RCC 7860 (cell line): ENCODE measurements around the gene LRRN4CL.
A peak's percentile ranks its signal among the peaks of the same experiment; 100 is the strongest.

Source experiments
- DNase-seq: peaks from one replicate; pipeline ENCODE4 v3.0.0-alpha.2; 2015; ENCODE audit warnings: low spot score
- FAIRE-seq: peaks from 2 replicates; lab custom pipeline; 2012; peaks lifted over from hg19 to GRCh38; lab: Jason Lieb, UNC

Gene LRRN4CL

DNA sequence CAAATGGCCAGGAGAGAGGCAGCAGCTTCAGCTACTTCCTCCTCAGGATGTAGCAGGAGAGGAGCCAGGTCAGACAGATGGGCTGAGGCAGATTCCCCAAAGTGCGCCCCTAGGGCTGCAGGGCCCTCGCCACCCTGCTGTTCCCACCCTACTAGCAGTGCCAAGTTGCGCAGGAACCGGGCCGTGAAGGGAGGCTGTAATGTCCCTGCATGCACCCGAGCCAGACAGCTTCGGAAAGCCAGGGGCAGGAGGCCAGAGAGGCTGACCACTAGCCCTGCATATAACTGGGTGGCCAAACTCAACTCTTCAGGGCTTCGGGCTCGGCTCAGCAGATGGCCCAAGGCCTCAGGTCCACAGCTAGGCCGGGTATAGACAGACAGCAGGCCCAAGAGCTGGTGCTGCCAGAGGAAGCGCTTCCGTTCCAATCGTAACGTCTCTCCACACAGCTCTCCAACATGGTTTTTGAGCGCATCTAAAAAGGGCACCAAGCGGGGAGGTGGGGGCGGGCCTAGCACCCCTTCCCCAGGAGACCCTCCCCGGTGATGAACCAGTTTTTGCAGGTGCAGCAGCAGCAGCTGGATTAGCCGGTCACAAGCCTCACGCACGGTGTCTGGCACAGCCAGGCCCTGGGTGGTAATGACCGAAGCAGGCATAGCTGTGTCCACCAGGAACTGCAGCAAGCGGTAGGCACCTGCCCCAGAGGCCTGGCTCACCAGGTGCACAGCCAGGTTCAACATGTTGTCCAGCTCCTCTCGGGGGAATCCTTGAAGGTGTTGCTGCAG, 41.0 kb downstream of the LRRN4CL start:
- no peak for FAIRE-seq
- DNase-seq: no peak

GRCh38 chr11:62647609-62648005, 41.7 kb downstream of the LRRN4CL start:
- DNase-seq (no peak), FAIRE-seq (no peak)

DNA sequence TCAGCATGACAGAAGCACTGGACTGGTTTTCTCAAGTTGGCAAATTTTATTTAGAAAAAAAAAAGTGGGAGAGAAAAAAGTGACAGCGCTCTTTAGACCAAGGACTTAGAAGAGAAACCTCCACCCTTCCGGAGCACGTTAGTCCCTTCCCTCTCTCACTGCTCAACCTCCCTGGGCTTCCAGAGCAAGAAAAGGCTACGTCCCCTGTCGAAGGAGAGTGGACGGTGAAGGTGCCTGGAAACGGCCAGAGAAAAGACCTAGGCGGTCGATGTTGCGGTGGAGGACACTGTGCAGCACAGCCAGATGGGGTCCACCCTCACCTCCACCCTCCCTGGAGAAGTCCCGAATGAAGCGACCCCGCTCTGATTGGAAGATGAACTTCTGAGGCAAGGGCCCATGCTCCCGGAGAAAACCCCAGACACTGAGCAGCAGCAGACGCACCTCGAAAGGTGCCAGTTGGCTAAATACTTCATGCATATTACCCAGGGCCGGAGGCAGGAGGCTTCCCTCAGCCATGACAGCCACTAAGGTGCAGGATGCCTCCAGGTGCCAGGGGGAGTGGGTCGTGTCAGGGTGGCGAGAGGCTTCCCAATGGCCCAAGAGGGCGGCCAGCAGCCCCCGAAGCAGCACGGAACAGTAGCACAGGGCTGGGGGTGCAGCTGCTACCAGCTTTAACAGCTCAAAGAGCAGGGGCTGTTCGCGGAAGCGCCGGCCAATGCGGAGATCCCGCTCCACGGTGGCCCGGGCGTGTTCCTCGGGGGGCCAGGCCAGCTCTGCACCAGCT, 42.3 kb downstream of the LRRN4CL start:
- no peak for FAIRE-seq
- DNase-seq: no peak

DNA sequence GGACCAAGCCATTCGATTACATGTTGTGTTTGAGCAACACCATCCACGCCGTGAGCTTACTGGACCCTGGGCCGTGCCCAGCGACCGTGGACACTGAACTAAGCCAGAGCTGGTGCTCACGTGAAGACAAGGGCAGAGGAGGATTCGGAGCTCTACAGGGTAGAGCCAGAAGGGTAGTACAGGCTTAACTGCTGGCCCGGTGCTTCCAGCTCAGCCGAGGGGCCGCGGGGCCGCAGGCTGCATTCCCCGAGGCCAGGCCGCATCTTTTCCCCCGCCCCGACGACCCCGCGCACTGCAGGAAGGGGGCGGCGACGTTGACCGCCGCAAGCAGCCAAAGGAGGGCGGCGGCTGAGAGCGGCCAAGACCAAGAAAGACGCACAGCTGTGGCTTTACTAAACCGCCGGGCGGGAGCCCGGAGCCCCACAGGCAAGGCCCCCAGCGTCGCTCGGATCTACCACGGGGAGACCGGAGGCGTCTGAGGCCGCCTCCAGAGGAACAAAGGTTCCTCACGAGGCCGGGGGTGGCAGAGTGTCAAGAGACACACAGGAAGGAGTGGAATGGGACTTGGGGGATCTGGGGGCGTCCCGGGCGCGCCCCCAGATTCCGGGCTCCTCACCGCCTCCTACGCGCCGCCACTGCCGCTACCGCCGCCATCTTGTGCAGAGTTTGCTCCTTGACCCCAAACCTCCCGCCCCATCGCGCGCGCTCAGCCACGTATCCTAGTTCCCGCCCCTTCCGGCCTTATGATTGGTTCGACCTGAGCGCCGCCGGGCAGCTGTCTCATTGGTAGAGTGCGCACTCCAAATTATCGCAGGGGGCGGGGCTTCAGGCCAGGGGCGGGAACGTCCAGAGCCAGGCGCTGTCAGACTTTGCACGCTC, 43.1 kb downstream of the LRRN4CL start, which contains the start of gene GANAB:
GANAB (minus strand) TSS at position 668 of the 879 bp plus-strand sequence; CDS start at position 654, 14 bp downstream.
- DNase-seq (peak; percentile 89), FAIRE-seq (peak; percentile 75)

DNA sequence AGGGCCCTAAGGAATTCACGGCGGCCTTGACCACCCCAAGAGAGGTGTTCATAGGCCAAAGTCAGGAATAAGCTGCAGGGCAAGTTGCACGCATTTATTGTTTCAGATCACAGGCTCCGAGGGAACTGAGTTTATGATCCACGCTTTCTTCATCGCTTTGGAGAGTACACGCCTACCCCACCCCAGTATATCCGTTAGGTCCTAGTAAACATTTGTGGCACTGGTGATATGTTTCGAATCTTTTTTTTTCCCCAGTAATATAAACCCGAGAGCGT, 43.7 kb downstream of the LRRN4CL start:
- no peak for DNase-seq

GRCh38 chr11:62644220-62644619, 45.1 kb downstream of the LRRN4CL start:
- DNase-seq: no peak
- FAIRE-seq: no peak

More for the DNA sequence above, 43.7 kb downstream of the LRRN4CL start:
- FAIRE-seq: no peak
